ENCODE data around the gene KRTAP27-1. TPM values are rescaled to one million over a fixed set of nuclear protein-coding genes. Genes with fewer than 3 reads are reported as not detected.
A peak's percentile ranks its signal among the peaks of the same experiment; 100 is the strongest.

Gene KRTAP27-1
- total and polyA plus RNA-seq, 8 donors, result not detected

GRCh38 chr21:30340714-30341573, 3.5 kb upstream of the KRTAP27-1 start:
- Histone ChIP-seq H3K9me3 (peaks cover 0 to 9% of the 10 kb centered on the region in 2 donors), H3K27ac (no peak overlapping the region), H3K4me3 (no peak overlapping the region), H3K27me3 (no peaks in the 10 kb centered on the region), H3K4me1 (no peaks in the 10 kb centered on the region), H3K36me3 (no peaks in the 10 kb centered on the region)
- ATAC-seq (peak; percentile 83), DNase-seq (peak in 1 of 4 donors; percentile 33)
- intact Hi-C loops (cut with DNase I), result no loop called here
- peak; percentile 74 to 80 for TF ChIP-seq CTCF (IDR thresholded peaks at IDR 0.05)

GRCh38 chr21:30338717-30339116, 1.2 kb upstream of the KRTAP27-1 start:
- ATAC-seq, result no peak

GRCh38 chr21:30337772-30338171, 278 bp upstream of the KRTAP27-1 start:
- DNase-seq (no peak), ATAC-seq (no peak)
- Histone ChIP-seq H3K36me3 (no peaks in the 10 kb centered on the region), H3K27me3 (no peaks in the 10 kb centered on the region), H3K9me3 (no peaks in the 10 kb centered on the region), H3K4me1 (no peaks in the 10 kb centered on the region), H3K4me3 (no peak overlapping the region), H3K27ac (no peak overlapping the region)
- intact Hi-C loops (cut with DNase I), result no loop called here
- no peak for TF ChIP-seq CTCF (IDR thresholded peaks at IDR 0.05)

More at GRCh38 chr21:30338717-30339116, 1.2 kb upstream of the KRTAP27-1 start:
- H3K4me1 ChIP-seq, result no peaks in the 10 kb centered on the region
- no peaks in the 10 kb centered on the region for H3K36me3 ChIP-seq
- no peak overlapping the region for H3K4me3 ChIP-seq
- no peaks in the 10 kb centered on the region for H3K9me3 ChIP-seq
- no peak for TF ChIP-seq CTCF (IDR thresholded peaks at IDR 0.05)
- no peak overlapping the region for H3K27ac ChIP-seq
- no peak for DNase-seq
- H3K27me3 ChIP-seq, result no peaks in the 10 kb centered on the region
- intact Hi-C loops (cut with DNase I), result no loop called here

- Histone ChIP-seq H3K4me1 (no peaks in the 10 kb centered on the region), H3K27me3 (no peaks in the 10 kb centered on the region), H3K9me3 (no peaks in the 10 kb centered on the region), H3K4me3 (no peak overlapping the region), H3K36me3 (no peaks in the 10 kb centered on the region), H3K27ac (no peak overlapping the region)
- intact Hi-C loops (cut with DNase I), result no loop called here
- ATAC-seq, result no peak
- DNase-seq, result no peak
- no peak for TF ChIP-seq CTCF (IDR thresholded peaks at IDR 0.05)
These were observed 898 bp downstream of the KRTAP27-1 start for GRCh38 chr21:30336596-30336995.

- Histone ChIP-seq H3K27ac (no peak overlapping the region), H3K4me1 (no peaks in the 10 kb centered on the region), H3K36me3 (no peaks in the 10 kb centered on the region), H3K4me3 (no peak overlapping the region), H3K9me3 (no peaks in the 10 kb centered on the region), H3K27me3 (no peaks in the 10 kb centered on the region)
- no peak for ATAC-seq
- DNase-seq, result no peak
- intact Hi-C loops (cut with DNase I), result no loop called here
- no peak for TF ChIP-seq CTCF (IDR thresholded peaks at IDR 0.05)
These were observed 3.8 kb downstream of the KRTAP27-1 start for GRCh38 chr21:30333736-30334135.

Measured in left lung (tissue), 10 donors.